Measurements from ENCODE around the gene EDIL3. TPM values are rescaled to one million over a fixed set of nuclear protein-coding genes. Genes with fewer than 3 reads are reported as not detected.

The EDIL3 gene
- total and polyA plus RNA-seq, 2 of the 8 experiments (the other 6 are each of a cell fraction or from before 2014, with no cell fraction given) = 14.7 to 47.2 TPM

DNA sequence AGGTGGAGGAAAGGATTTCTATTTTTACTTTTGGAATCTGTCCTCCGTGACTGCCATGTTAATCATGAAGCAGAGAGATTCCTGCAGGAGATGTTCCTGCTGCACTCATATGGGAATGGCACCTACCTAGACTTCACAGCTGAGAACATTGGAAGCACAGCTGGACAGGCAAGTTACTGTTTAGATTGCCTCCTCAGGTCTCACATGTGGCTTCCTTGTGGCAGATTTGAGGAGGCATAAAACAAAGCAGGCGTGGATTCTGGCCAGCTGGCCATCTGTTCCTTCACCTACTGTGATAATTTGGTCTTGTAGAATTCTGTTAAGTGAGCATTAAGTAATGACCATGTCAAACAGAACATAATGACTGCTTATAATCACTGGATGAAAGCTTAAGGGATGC is 193.4 kb downstream of the EDIL3 start:
- H3K36me3 ChIP-seq (ENCODE audit: control insufficient read depth in 2 of 4, insufficient read depth in 4 of 4, low read length in 3 of 4) = no peaks in the 10 kb centered on the region
- no peak overlapping the region for H3K14ac ChIP-seq (ENCODE audit: insufficient read length)
- H3K18ac ChIP-seq (ENCODE audit: extremely low read depth, low read length) = no peak overlapping the region
- no peak overlapping the region for H3K4me3 ChIP-seq (ENCODE audit: extremely low read depth in 1 of 4, insufficient read depth in 2 of 4, low read depth in 3 of 4, low read length in 4 of 4)
- no peak overlapping the region for H3K23ac ChIP-seq (ENCODE audit: insufficient read length)
- H3K27me3 ChIP-seq (replicated peaks in 1 of 4; ENCODE audit: control insufficient read depth in 3 of 4, extremely low read depth in 1 of 4, insufficient read depth in 3 of 4, low read length in 3 of 4) = no peaks in the 10 kb centered on the region
- no peak overlapping the region for H4K91ac ChIP-seq (replicated peaks; ENCODE audit: insufficient read length, low read length)
- H2AK5ac ChIP-seq (ENCODE audit: low read depth, low read length) = no peak overlapping the region
- H2BK12ac ChIP-seq (ENCODE audit: low read depth, low read length) = no peak overlapping the region
- no peaks in the 10 kb centered on the region for H3K23me2 ChIP-seq (ENCODE audit: low read depth, low read length)
- H3K79me1 ChIP-seq (ENCODE audit: low read depth, low read length) = no peaks in the 10 kb centered on the region
- no peak overlapping the region for H4K5ac ChIP-seq (ENCODE audit: insufficient read length, low read depth, low read length)
- H4K20me1 ChIP-seq (replicated peaks in 1 of 2; ENCODE audit: control insufficient read depth in 1 of 2, insufficient read depth in 2 of 2, low read length in 2 of 2) = no peaks in the 10 kb centered on the region
- H3K4ac ChIP-seq (replicated peaks; ENCODE audit: insufficient read length, low read depth, low read length) = no peak overlapping the region
- no peak overlapping the region for H2BK120ac ChIP-seq (replicated peaks; ENCODE audit: low read depth, low read length)
- no peak overlapping the region for H2BK20ac ChIP-seq (ENCODE audit: low read length)
- no peak overlapping the region for H2BK5ac ChIP-seq (ENCODE audit: low read depth, low read length)
- 100% methylated on average over 2 of the region's 2 CpGs; no CpG with 5 or more reads in 1 of the 2 experiments for WGBS, 2 experiments (ENCODE audit: extremely low coverage in 1 of 2, insufficient coverage in 1 of 2, insufficient read length in 1 of 2, insufficient replicate concordance in 2 of 2, low coverage in 1 of 2, low lambda C conversion rate in 2 of 2, missing lambda C conversion rate in 1 of 2)
- DNase-seq (ENCODE audit: low read depth in 1 of 2, low spot score in 2 of 2) = no peak
- no peak overlapping the region for H4K8ac ChIP-seq (ENCODE audit: extremely low read depth, insufficient read depth, low read length)
- H3K27ac ChIP-seq (ENCODE audit: low read depth, low read length) = no peak overlapping the region
- no peak overlapping the region for H2BK15ac ChIP-seq (ENCODE audit: low read length)
- ChIA-PET POLR2A (ENCODE audit: partially characterized antibody) (no interaction called here), CTCF (ENCODE audit: partially characterized antibody) (interaction anchor here (1.3 to 1.4 kb wide), 2 partner anchors 64 to 263 kb away, joined by 3 to 4 read pairs; no protein-coding TSS in a partner anchor)
- FAIRE-seq = no peak
- no peak overlapping the region for H3K4me2 ChIP-seq (ENCODE audit: insufficient read depth in 1 of 2, low read depth in 2 of 2, low read length in 2 of 2)
- H3K56ac ChIP-seq (replicated peaks; ENCODE audit: insufficient read length, low read depth, low read length) = no peak overlapping the region
- TF ChIP-seq CBX8 (IDR thresholded peaks at IDR 0.05; ENCODE audit: borderline replicate concordance, low read depth, low read length) = no peak
- TF ChIP-seq SRF (IDR thresholded peaks at IDR 0.05; ENCODE audit: low read depth, low read length) = no peak
- TF ChIP-seq KDM5A (IDR thresholded peaks at IDR 0.05; ENCODE audit: low read length) = no peak
- H3K4me1 ChIP-seq (replicated peaks in 1 of 4; ENCODE audit: control insufficient read depth in 3 of 4, insufficient read depth in 4 of 4, low read length in 3 of 4) = no peaks in the 10 kb centered on the region
- H3K9ac ChIP-seq (replicated peaks in 1 of 4; ENCODE audit: extremely low read depth in 1 of 4, low read depth in 3 of 4, low read length in 3 of 4) = no peak overlapping the region
- H3K79me2 ChIP-seq (ENCODE audit: control insufficient read depth in 1 of 2, insufficient read depth in 2 of 2, low read length in 2 of 2) = 0 out of 4 replicates have a peak, but pooled peaks cover 0 to 2% of the 10 kb centered on the region in 2 experiments
- H3K9me3 ChIP-seq (ENCODE audit: insufficient read depth in 2 of 2, low read depth in 1 of 2, low read length in 1 of 2) = no peaks in the 10 kb centered on the region
- H2AFZ ChIP-seq (ENCODE audit: low read length) = no peak overlapping the region

Data from H1 (cell line).